ENCODE results near the gene RRAS. TPM values are rescaled to one million over a fixed set of nuclear protein-coding genes. Genes with fewer than 3 reads are reported as not detected.

Gene RRAS
- polyA plus RNA-seq, 1 of the 3 experiments (the other 2 are of a cell fraction): 141 TPM

DNA sequence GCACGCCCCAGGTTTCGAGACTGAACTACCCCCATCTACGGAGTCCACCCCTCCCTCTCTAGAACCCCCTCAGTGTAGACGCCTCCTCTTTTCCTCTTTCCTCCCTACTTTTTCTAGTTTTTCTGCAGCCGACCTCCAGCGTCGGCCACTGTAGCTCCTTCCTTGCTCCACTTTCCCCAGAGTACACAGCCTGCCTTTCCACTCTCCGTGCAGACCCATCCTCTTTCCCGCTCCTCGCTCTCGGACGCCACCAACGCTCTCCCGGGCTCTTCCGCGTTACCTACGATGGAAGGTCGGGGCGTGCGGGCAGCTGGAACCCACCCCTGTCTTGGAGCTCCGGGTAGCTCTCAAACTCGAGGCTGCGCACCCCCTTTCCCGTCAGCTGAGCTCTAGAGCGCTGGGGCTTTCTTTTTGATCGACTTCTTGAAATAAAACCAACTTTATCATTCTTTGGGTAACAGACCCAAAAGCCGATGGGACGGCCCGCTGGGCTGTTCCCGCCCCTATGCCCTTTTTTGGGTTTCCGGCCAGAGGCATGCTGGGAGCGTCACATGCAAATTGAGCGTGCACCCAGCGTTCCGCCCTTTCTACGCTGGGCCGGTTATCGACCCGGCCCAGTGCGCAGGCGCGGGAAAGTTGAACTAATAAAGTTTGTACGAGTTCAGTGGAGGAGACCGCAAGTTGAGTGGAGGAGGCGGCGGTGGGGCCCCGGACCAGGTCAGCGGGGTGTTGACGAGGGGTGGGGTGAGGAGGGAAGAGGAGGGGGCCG lies 25.6 kb upstream of the RRAS start, which contains the start of the genes BCL2L12 and IRF3 (continued):
- TF ChIP-seq TEAD4 (IDR thresholded peaks at IDR 0.05; ENCODE audit: borderline replicate concordance, insufficient read depth) (no peak), EP300 (IDR thresholded peaks at IDR 0.05; ENCODE audit: borderline replicate concordance in 1 of 2, low read depth in 1 of 2, low read length in 1 of 2) (no peak), YY1 (IDR thresholded peaks at IDR 0.05; ENCODE audit: low read depth) (no peak), GABPA (IDR thresholded peaks at IDR 0.05; ENCODE audit: low read depth) (peak; percentile 20; the same call in 1 of the 2 replicates), RXRA (IDR thresholded peaks at IDR 0.05; ENCODE audit: borderline replicate concordance, low read depth) (no peak), SIN3A (IDR thresholded peaks at IDR 0.05; ENCODE audit: borderline replicate concordance, low read depth, low read length) (peak; percentile 91)

DNA sequence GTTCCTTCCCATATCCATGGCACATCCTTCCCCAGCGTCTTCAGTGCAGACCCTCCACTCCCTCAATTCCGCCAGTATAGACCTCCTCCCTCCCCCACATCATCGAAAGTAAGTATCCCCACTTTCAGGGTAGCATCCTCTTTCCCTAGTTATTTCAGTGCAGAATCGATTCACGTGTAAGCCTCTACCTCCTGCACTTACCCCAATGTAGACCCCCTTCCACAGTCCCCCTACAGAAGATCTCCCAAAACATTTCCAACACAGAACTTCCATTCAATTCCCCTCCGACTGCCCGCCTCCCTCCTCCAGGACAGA lies 25.1 kb upstream of the RRAS start:
- Histone ChIP-seq H3K79me2 (ENCODE audit: insufficient read depth) (peaks cover 30% of the 10 kb centered on the region), H3K4me3 (ENCODE audit: low read depth in 2 of 2, low read length in 1 of 2) (peak overlapping the region; percentile 73 to 97), H3K27me3 (ENCODE audit: insufficient read depth) (no peaks in the 10 kb centered on the region), H4K20me1 (ENCODE audit: insufficient read depth) (no peaks in the 10 kb centered on the region), H3K4me1 (ENCODE audit: control insufficient read depth in 1 of 2, insufficient read depth in 2 of 2, low read depth in 1 of 2, low read length in 1 of 2) (peaks cover 9 to 15% of the 10 kb centered on the region in 2 experiments; a peak in 3 of 4 replicates), H3K4me2 (peak overlapping the region; percentile 97), H3K9me2 (no peaks in the 10 kb centered on the region), H3K9me3 (no peaks in the 10 kb centered on the region), H2AFZ (ENCODE audit: low read depth) (peak overlapping the region; percentile 93; the same call in 1 of the 2 replicates), H3K36me3 (replicated peaks in 1 of 2; ENCODE audit: control insufficient read depth in 1 of 2, insufficient read depth in 2 of 2, low read length in 1 of 2) (peaks cover 8 to 25% of the 10 kb centered on the region in 2 experiments), H3F3A (replicated peaks; ENCODE audit: insufficient read depth) (peaks cover 25% of the 10 kb centered on the region), H3K9ac (peak overlapping the region; percentile 90), H3K27ac (ENCODE audit: low read depth in 2 of 2, low read length in 1 of 2) (peak overlapping the region; percentile 76 to 96)
- no peak for DNase-seq
- POLR2A ChIA-PET: interaction anchor here (0.5 to 2.2 kb wide), 7 partner anchors 9 to 72 kb away, joined by 3 to 15 read pairs (median 5); partner anchors contain the start of genes PRMT1 and RRAS
- 2% methylated on average over 7 of the region's 7 CpGs for WGBS (ENCODE audit: low lambda C conversion rate)
- no peak for TF ChIP-seq TEAD4 (IDR thresholded peaks at IDR 0.05; ENCODE audit: borderline replicate concordance, insufficient read depth)
- TF ChIP-seq, protein P1, sequence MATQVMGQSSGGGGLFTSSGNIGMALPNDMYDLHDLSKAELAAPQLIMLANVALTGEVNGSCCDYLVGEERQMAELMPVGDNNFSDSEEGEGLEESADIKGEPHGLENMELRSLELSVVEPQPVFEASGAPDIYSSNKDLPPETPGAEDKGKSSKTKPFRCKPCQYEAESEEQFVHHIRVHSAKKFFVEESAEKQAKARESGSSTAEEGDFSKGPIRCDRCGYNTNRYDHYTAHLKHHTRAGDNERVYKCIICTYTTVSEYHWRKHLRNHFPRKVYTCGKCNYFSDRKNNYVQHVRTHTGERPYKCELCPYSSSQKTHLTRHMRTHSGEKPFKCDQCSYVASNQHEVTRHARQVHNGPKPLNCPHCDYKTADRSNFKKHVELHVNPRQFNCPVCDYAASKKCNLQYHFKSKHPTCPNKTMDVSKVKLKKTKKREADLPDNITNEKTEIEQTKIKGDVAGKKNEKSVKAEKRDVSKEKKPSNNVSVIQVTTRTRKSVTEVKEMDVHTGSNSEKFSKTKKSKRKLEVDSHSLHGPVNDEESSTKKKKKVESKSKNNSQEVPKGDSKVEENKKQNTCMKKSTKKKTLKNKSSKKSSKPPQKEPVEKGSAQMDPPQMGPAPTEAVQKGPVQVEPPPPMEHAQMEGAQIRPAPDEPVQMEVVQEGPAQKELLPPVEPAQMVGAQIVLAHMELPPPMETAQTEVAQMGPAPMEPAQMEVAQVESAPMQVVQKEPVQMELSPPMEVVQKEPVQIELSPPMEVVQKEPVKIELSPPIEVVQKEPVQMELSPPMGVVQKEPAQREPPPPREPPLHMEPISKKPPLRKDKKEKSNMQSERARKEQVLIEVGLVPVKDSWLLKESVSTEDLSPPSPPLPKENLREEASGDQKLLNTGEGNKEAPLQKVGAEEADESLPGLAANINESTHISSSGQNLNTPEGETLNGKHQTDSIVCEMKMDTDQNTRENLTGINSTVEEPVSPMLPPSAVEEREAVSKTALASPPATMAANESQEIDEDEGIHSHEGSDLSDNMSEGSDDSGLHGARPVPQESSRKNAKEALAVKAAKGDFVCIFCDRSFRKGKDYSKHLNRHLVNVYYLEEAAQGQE (IDR thresholded peaks at IDR 0.05; ENCODE audit: low read depth, low read length): no peak
- CTCF ChIA-PET: interaction anchor here (0.8 to 9.4 kb wide), 5 partner anchors 11 to 23 kb away, joined by 3 to 78 read pairs (median 4); partner anchors contain the start of genes PRMT1 and SCAF1

Measured in SK-N-SH (cell line).